Endodermal cell (in vitro differentiated cells): Measurements from ENCODE around the gene ACAP2. TPM values are rescaled to one million over a fixed set of nuclear protein-coding genes. Genes with fewer than 3 reads are reported as not detected.

ENCODE experiments used
- DNase-seq: peaks from one replicate; pipeline ENCODE4 v3.0.0-alpha.2; 2017
- H3K27ac ChIP-seq: 2 replicates; pipeline ENCODE4 v1.5.1; 2013; ENCODE audit warnings: mild to moderate bottlenecking, low read depth, low read length, moderate library complexity
- H3K27me3 ChIP-seq: 2 replicates; pipeline ENCODE4 v1.6.1; 2013; ENCODE audit warnings: mild to moderate bottlenecking, low read length, moderate library complexity; ENCODE audit not compliant: insufficient read depth, control insufficient read depth, poor library complexity, severe bottlenecking
- H3K36me3 ChIP-seq: 2 replicates; pipeline ENCODE4 v1.7.0; 2013; ENCODE audit warnings: mild to moderate bottlenecking, low read length, moderate library complexity; ENCODE audit not compliant: control insufficient read depth, insufficient read depth
- H3K4me1 ChIP-seq: one replicate; pipeline ENCODE4 v1.7.0; 2013; ENCODE audit warnings: low read length; ENCODE audit not compliant: control insufficient read depth, insufficient read depth
- H3K4me3 ChIP-seq: 2 replicates; pipeline ENCODE4 v1.5.1; 2013; ENCODE audit warnings: mild to moderate bottlenecking, low read length, moderate library complexity
- H3K9ac ChIP-seq: 2 replicates; pipeline ENCODE4 v1.6.1; 2013; ENCODE audit warnings: mild to moderate bottlenecking, low read length, moderate library complexity; ENCODE audit not compliant: poor library complexity, severe bottlenecking; ENCODE audit errors: extremely low read depth
- H3K9me3 ChIP-seq: 2 replicates; pipeline ENCODE4 v1.6.1; 2013; ENCODE audit warnings: mild to moderate bottlenecking, low read length, moderate library complexity; ENCODE audit not compliant: control insufficient read depth
- H3K27ac Mint-ChIP-seq: 2 replicates; pipeline ENCODE4 v1.8.0; 2020; ENCODE audit warnings: mixed read lengths
- H3K27me3 Mint-ChIP-seq: 2 replicates; pipeline ENCODE4 v1.8.0; 2021; ENCODE audit warnings: mild to moderate bottlenecking, mixed read lengths; ENCODE audit not compliant: insufficient read depth
- H3K36me3 Mint-ChIP-seq: 2 replicates; pipeline ENCODE4 v1.8.0; 2020; ENCODE audit warnings: low read depth, mixed read lengths
- H3K4me1 Mint-ChIP-seq: 2 replicates; pipeline ENCODE4 v1.8.0; 2020; ENCODE audit warnings: mixed read lengths
- H3K4me3 Mint-ChIP-seq: 2 replicates; pipeline ENCODE4 v1.8.0; 2020; ENCODE audit warnings: mild to moderate bottlenecking, moderate library complexity, mixed read lengths
- H3K9me3 Mint-ChIP-seq: 2 replicates; pipeline ENCODE4 v1.8.0; 2020; ENCODE audit warnings: mild to moderate bottlenecking, mixed read lengths
- WGBS, 2 experiments: methylation state at CpG; one replicate each; pipeline versions ENCODE4 v1.1.5 to v1.1.7; 2013; ENCODE audit warnings: missing lambda C conversion rate in 2 of 2, mixed read lengths in 1 of 2; ENCODE audit not compliant: insufficient coverage in 1 of 2, insufficient read length in 1 of 2; 5-methylcytosine and 5-hydroxymethylcytosine counted together
- total RNA-seq, 2 donors: library from RNA; stranded (reverse); fragmentation: NEBNext Ultra II Directional in 1 of 2; extraction: Animal tissue kit (Norgen Biotek cat#: 25700) in 1 of 2; gene quantifications; 2 replicates in 1 of 2; 3 replicates in 1 of 2; pipeline ENCODE4 v1.2.1, GENCODE V29; 2021
- TF ChIP-seq, protein P1 (sequence below): fragments of 200-600 bp; sonication (generic); conservative IDR thresholded peaks from 2 replicates; pipeline ENCODE4 v1.5.0; 2021; ENCODE audit warnings: antibody characterized with exemption, mild to moderate bottlenecking

Gene ACAP2
- total RNA-seq, 2 donors from 2014 or later: 61.9 to 70.5 TPM

DNA sequence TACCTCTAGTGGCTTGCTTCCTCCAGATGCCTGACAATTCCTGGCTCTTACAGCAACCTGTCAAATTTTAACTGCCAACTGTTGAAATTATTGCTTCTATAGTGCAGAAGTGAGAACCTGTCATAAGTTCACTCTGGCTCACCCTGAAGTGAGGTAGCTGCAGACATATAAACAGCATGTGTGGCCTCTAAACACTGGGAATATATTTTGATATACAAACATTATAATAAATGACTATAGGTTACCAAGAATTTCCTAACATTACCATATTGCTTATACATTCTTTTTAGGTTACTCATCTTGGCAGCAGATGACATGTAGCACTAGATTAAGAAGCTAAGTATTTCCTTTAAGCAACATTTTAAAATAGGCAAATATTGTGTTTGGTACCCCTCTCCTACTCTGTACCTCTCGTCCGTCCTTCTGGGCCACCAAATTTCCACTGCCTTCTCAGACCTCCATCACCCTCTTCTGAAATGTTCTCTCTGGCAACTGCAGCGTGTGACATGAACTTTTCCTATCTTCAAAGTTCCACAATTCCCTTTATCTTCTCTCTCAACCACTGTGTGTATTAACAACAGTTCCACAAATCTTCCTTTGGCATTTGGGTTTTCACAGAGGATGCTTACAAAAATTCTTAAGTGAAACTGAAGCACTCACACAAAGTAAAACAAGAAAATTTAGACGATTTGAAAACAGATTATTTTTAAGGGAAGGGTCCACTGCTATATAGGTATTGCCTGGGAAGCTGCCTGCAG, 156.5 kb downstream of the ACAP2 start:
- no peak overlapping the region for H3K4me3 Mint-ChIP-seq
- H3K36me3 Mint-ChIP-seq: peaks cover 46% of the 10 kb centered on the region
- no peak for DNase-seq
- H3K27me3 Mint-ChIP-seq: no peaks in the 10 kb centered on the region
- H3K27ac ChIP-seq: no peak overlapping the region
- no peaks in the 10 kb centered on the region for H3K27me3 ChIP-seq
- 56 to 59% methylated on average over 3 to 4 of the region's 4 CpGs for WGBS, 2 experiments
- H3K9ac ChIP-seq: no peak overlapping the region
- no peaks in the 10 kb centered on the region for H3K9me3 Mint-ChIP-seq
- H3K4me3 ChIP-seq: no peak overlapping the region
- H3K4me1 Mint-ChIP-seq: peaks cover 41% of the 10 kb centered on the region
- H3K36me3 ChIP-seq: peaks cover 45% of the 10 kb centered on the region
- TF ChIP-seq, protein P1, sequence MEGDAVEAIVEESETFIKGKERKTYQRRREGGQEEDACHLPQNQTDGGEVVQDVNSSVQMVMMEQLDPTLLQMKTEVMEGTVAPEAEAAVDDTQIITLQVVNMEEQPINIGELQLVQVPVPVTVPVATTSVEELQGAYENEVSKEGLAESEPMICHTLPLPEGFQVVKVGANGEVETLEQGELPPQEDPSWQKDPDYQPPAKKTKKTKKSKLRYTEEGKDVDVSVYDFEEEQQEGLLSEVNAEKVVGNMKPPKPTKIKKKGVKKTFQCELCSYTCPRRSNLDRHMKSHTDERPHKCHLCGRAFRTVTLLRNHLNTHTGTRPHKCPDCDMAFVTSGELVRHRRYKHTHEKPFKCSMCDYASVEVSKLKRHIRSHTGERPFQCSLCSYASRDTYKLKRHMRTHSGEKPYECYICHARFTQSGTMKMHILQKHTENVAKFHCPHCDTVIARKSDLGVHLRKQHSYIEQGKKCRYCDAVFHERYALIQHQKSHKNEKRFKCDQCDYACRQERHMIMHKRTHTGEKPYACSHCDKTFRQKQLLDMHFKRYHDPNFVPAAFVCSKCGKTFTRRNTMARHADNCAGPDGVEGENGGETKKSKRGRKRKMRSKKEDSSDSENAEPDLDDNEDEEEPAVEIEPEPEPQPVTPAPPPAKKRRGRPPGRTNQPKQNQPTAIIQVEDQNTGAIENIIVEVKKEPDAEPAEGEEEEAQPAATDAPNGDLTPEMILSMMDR: no peak
- peaks cover 20% of the 10 kb centered on the region for H3K4me1 ChIP-seq
- peaks cover 8% of the 10 kb centered on the region for H3K9me3 ChIP-seq
- no peak overlapping the region for H3K27ac Mint-ChIP-seq

DNA sequence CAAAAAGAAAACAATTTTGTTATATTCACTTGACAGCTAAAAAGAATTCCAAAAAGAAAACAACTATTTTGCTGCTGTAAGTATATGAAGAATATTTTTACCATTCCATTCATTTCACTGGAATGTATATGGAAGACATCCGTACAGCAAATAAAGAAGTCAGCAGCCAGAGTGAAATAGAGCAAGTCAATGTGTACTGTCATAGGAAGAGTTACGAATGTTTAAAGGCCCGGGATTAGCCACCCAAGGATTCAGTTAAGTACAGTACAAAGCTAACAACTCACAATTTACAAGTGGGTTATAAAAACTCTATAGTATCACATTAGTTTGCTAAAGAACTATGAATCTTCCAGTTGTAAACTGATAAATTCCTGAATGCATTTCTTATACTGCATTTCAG, 157.4 kb downstream of the ACAP2 start:
- no peak overlapping the region for H3K9ac ChIP-seq
- Mint-ChIP-seq H3K4me1 (peaks cover 41% of the 10 kb centered on the region), H3K27me3 (no peaks in the 10 kb centered on the region), H3K36me3 (peaks cover 46% of the 10 kb centered on the region), H3K4me3 (peak overlapping the region; percentile 34), H3K27ac (no peak overlapping the region), H3K9me3 (no peaks in the 10 kb centered on the region)
- H3K9me3 ChIP-seq: peaks cover 8% of the 10 kb centered on the region
- TF ChIP-seq, protein P1: no peak
- no peaks in the 10 kb centered on the region for H3K27me3 ChIP-seq
- peaks cover 44% of the 10 kb centered on the region for H3K36me3 ChIP-seq
- peaks cover 20% of the 10 kb centered on the region for H3K4me1 ChIP-seq
- H3K27ac ChIP-seq: no peak overlapping the region
- H3K4me3 ChIP-seq: peak overlapping the region; percentile 59
- DNase-seq: no peak
- 97 to 100% methylated on average over 3 of the region's 3 CpGs for WGBS, 2 experiments

GRCh38 chr3:195284842-195285241, 158.0 kb downstream of the ACAP2 start:
- peak overlapping the region; percentile 59 for H3K4me3 ChIP-seq
- DNase-seq: no peak
- H3K4me3 Mint-ChIP-seq: peak overlapping the region; percentile 34
- no peaks in the 10 kb centered on the region for H3K9me3 Mint-ChIP-seq
- H3K27ac Mint-ChIP-seq: no peak overlapping the region
- H3K36me3 Mint-ChIP-seq: peaks cover 41% of the 10 kb centered on the region
- H3K36me3 ChIP-seq: peaks cover 39% of the 10 kb centered on the region
- peaks cover 41% of the 10 kb centered on the region for H3K4me1 Mint-ChIP-seq
- 71 to 83% methylated on average over 2 to 3 of the region's 3 CpGs for WGBS, 2 experiments
- H3K4me1 ChIP-seq: peaks cover 20% of the 10 kb centered on the region
- H3K27me3 Mint-ChIP-seq: no peaks in the 10 kb centered on the region
- TF ChIP-seq, protein P1: no peak
- H3K27me3 ChIP-seq: no peaks in the 10 kb centered on the region
- no peak overlapping the region for H3K27ac ChIP-seq
- no peak overlapping the region for H3K9ac ChIP-seq
- H3K9me3 ChIP-seq: peaks cover 6% of the 10 kb centered on the region
